ENCODE results near the gene DCUN1D5.

- TF ChIP-seq PKNOX1 (IDR thresholded peaks at IDR 0.05) (no peak), ZNF384 (IDR thresholded peaks at IDR 0.05) (no peak), FOXK2 (IDR thresholded peaks at IDR 0.05) (no peak), TARDBP (IDR thresholded peaks at IDR 0.05) (no peak), SP1 (IDR thresholded peaks at IDR 0.05) (no peak), ARNT (IDR thresholded peaks at IDR 0.05) (no peak), SUZ12 (IDR thresholded peaks at IDR 0.05) (no peak), LEF1 (IDR thresholded peaks at IDR 0.05; ENCODE audit: borderline replicate concordance) (no peak), BHLHE40 (IDR thresholded peaks at IDR 0.05; ENCODE audit: borderline replicate concordance) (no peak)
These were observed 38.0 kb downstream of the DCUN1D5 start for GRCh38 chr11:103053997-103054396.
